Measurements from ENCODE around the gene ASB14.

Gene ASB14

DNA sequence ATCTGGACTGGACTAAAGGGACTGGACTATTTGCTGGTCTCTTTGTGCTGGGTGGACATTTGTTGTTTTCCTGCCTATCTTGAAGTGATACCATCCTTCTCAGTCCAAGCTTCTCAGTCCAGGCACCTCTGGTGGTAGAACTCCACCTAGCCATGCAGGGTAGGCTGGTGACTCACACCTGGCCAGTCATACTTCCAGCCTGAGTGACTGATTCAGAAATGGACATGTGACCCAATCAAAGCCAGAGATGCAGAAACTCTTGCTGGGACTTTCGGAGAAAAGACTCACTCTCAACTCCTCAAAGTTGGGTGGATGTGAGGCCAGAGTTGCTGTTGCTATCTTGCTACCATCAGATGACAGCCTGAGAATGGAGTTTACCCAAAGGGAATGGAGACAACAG is 5.6 kb upstream of the ASB14 start:
- Histone ChIP-seq H3K9ac (ENCODE audit: low read length in 5 of 5) (no peak overlapping the region), H3K4me3 (ENCODE audit: low read depth in 1 of 5, low read length in 5 of 5) (no peak overlapping the region), H3K36me3 (ENCODE audit: control insufficient read depth in 5 of 5, insufficient read depth in 5 of 5, low read length in 5 of 5) (no peaks in the 10 kb centered on the region), H3K4me1 (ENCODE audit: control insufficient read depth in 5 of 5, insufficient read depth in 5 of 5, low read length in 5 of 5) (no peaks in the 10 kb centered on the region), H3K9me3 (ENCODE audit: control insufficient read depth in 5 of 5, low read length in 5 of 5) (no peaks in the 10 kb centered on the region), H3K27ac (ENCODE audit: low read depth, low read length) (no peak overlapping the region), H3K27me3 (ENCODE audit: control insufficient read depth in 5 of 5, insufficient read depth in 4 of 5, low read length in 5 of 5) (peaks cover 0 to 2% (median 0%) of the 10 kb centered on the region in 5 donors)

DNA sequence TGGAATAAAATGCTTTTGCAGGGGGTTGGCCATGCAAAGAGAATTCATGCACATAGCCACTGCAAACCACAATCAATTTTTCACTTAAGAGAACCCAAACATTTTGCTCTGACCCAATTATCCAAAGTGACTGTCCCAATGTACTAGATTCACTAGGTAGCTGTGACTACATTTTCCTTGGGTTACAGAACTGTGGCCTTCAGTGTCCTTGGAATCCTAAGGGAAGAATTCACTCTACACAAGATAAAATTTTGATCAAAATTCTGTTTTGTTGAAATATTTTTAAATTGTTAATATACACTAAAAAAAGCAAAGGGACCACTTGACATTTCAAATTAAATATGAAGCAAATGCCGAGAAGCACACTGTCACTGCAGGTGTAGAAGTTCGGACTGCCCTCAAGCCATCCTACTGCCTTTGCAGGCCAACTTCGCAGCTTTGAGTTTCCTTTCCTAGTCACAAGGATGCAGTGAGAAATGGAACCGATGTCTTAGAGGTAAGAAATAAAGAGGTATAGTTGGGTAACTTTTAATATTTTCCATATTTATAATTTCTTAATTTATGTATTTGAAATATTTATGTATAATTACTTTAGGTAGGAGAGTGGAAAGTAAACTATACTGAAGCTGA is 527 bp upstream of the ASB14 start:
- Histone ChIP-seq H3K27ac (ENCODE audit: low read depth, low read length) (no peak overlapping the region), H3K9ac (ENCODE audit: low read length in 5 of 5) (no peak overlapping the region), H3K9me3 (ENCODE audit: control insufficient read depth in 5 of 5, low read length in 5 of 5) (no peaks in the 10 kb centered on the region), H3K36me3 (ENCODE audit: control insufficient read depth in 5 of 5, insufficient read depth in 5 of 5, low read length in 5 of 5) (no peaks in the 10 kb centered on the region), H3K4me3 (ENCODE audit: low read depth in 1 of 5, low read length in 5 of 5) (no peak overlapping the region), H3K27me3 (ENCODE audit: control insufficient read depth in 5 of 5, insufficient read depth in 4 of 5, low read length in 5 of 5) (no peaks in the 10 kb centered on the region), H3K4me1 (ENCODE audit: control insufficient read depth in 5 of 5, insufficient read depth in 5 of 5, low read length in 5 of 5) (no peaks in the 10 kb centered on the region)

DNA sequence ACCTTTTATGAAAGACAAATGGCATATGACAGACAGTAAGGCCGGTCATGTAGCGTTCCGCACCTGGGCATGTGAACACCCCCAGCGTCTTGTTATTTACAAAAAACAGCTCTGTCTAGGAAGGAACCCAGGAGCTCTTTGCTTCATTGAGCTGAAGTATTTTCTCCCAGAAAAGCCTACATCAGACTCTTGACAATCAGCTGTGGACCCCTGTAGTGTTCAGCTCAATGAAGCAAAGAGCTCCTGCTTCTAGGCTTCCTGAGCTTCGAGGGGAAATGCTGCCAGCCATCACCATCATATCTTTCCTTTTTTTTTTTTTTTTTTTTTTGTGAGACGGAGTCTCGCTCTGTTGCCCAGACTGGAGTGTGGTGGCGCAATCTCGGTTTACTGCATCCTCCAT is 4.1 kb downstream of the ASB14 start:
- H3K27ac ChIP-seq (ENCODE audit: low read depth, low read length): no peak overlapping the region
- no peak overlapping the region for H3K4me3 ChIP-seq (ENCODE audit: low read depth in 1 of 5, low read length in 5 of 5)
- H3K36me3 ChIP-seq (ENCODE audit: control insufficient read depth in 5 of 5, insufficient read depth in 5 of 5, low read length in 5 of 5): no peaks in the 10 kb centered on the region
- H3K9ac ChIP-seq (ENCODE audit: low read length in 5 of 5): no peak overlapping the region
- H3K27me3 ChIP-seq (ENCODE audit: control insufficient read depth in 5 of 5, insufficient read depth in 4 of 5, low read length in 5 of 5): no peaks in the 10 kb centered on the region
- H3K4me1 ChIP-seq (ENCODE audit: control insufficient read depth in 5 of 5, insufficient read depth in 5 of 5, low read length in 5 of 5): no peaks in the 10 kb centered on the region
- H3K9me3 ChIP-seq (ENCODE audit: control insufficient read depth in 5 of 5, low read length in 5 of 5): no peaks in the 10 kb centered on the region

DNA sequence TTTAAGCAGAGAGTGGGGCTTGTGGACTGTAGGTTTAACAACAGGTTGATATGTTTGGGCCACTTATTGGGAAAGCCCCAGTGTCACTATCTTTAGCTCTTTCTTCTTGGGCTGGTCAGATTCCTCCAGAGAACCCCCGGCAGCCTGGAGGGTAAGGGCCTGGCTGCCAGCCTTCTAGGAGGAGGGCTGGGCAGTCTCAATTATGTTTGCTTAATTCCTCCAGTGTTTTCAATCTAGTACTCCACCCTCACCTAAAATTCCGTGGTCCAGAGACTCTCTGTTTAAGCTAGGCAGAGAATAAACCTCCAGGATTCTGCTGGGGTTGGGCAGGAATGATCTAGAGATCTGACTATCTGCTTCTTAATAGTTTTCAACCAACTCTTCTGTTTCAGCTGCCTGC is 5.3 kb downstream of the ASB14 start:
- Histone ChIP-seq H3K27me3 (ENCODE audit: control insufficient read depth in 5 of 5, insufficient read depth in 4 of 5, low read length in 5 of 5) (no peaks in the 10 kb centered on the region), H3K27ac (ENCODE audit: low read depth, low read length) (no peak overlapping the region), H3K4me1 (ENCODE audit: control insufficient read depth in 5 of 5, insufficient read depth in 5 of 5, low read length in 5 of 5) (no peaks in the 10 kb centered on the region), H3K9me3 (ENCODE audit: control insufficient read depth in 5 of 5, low read length in 5 of 5) (no peaks in the 10 kb centered on the region), H3K36me3 (ENCODE audit: control insufficient read depth in 5 of 5, insufficient read depth in 5 of 5, low read length in 5 of 5) (no peaks in the 10 kb centered on the region), H3K9ac (ENCODE audit: low read length in 5 of 5) (no peak overlapping the region), H3K4me3 (ENCODE audit: low read depth in 1 of 5, low read length in 5 of 5) (no peak overlapping the region)

DNA sequence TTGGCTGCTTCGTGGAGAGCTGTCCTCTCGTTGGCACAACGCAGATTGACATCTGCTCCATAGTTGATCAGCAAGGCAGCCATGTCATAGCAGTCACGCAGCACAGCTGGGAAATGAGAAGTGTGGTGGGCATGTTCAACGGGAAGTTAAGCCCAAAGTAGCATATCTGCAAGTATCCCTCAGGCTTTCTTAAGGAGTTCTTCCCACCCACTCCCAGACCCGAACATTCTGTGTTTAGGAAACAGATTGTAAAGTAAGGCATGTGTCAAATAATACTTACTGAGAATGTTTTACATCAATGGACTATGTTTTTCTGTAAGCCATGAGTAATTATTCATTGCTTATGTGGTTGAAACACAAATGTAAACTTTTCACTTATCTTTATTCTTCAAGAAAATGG is 9.2 kb downstream of the ASB14 start:
- no peak overlapping the region for H3K9ac ChIP-seq (ENCODE audit: low read length in 5 of 5)
- H3K27ac ChIP-seq (ENCODE audit: low read depth, low read length): no peak overlapping the region
- no peaks in the 10 kb centered on the region for H3K27me3 ChIP-seq (ENCODE audit: control insufficient read depth in 5 of 5, insufficient read depth in 4 of 5, low read length in 5 of 5)
- no peak overlapping the region for H3K4me3 ChIP-seq (ENCODE audit: low read depth in 1 of 5, low read length in 5 of 5)
- H3K4me1 ChIP-seq (ENCODE audit: control insufficient read depth in 5 of 5, insufficient read depth in 5 of 5, low read length in 5 of 5): no peaks in the 10 kb centered on the region
- H3K36me3 ChIP-seq (ENCODE audit: control insufficient read depth in 5 of 5, insufficient read depth in 5 of 5, low read length in 5 of 5): no peaks in the 10 kb centered on the region
- no peaks in the 10 kb centered on the region for H3K9me3 ChIP-seq (ENCODE audit: control insufficient read depth in 5 of 5, low read length in 5 of 5)

DNA sequence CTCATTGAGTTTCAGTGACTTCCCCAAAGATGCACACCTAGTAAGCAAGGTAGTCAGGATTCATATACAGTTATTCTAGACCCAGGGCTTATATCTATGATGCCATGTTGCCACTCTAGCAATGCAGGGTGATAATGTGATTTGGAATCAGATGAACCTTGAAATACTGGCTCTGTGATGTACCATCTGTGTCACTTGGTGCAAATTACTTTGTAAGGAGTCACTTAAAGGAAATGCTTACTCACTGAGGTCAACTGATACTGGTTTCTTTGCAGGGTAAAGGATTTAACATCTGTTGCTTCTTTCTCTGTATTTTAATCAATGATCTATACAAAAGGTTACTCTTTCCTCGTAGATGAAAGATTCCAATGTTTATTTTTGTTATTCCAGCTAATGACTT is 10.8 kb downstream of the ASB14 start:
- Histone ChIP-seq H3K27me3 (ENCODE audit: control insufficient read depth in 5 of 5, insufficient read depth in 4 of 5, low read length in 5 of 5) (no peaks in the 10 kb centered on the region), H3K9me3 (ENCODE audit: control insufficient read depth in 5 of 5, low read length in 5 of 5) (no peaks in the 10 kb centered on the region), H3K27ac (ENCODE audit: low read depth, low read length) (no peak overlapping the region), H3K9ac (ENCODE audit: low read length in 5 of 5) (no peak overlapping the region), H3K36me3 (ENCODE audit: control insufficient read depth in 5 of 5, insufficient read depth in 5 of 5, low read length in 5 of 5) (peaks cover 0 to under 1% (median 0%) of the 10 kb centered on the region in 5 donors), H3K4me1 (ENCODE audit: control insufficient read depth in 5 of 5, insufficient read depth in 5 of 5, low read length in 5 of 5) (no peaks in the 10 kb centered on the region), H3K4me3 (ENCODE audit: low read depth in 1 of 5, low read length in 5 of 5) (no peak overlapping the region)

DNA sequence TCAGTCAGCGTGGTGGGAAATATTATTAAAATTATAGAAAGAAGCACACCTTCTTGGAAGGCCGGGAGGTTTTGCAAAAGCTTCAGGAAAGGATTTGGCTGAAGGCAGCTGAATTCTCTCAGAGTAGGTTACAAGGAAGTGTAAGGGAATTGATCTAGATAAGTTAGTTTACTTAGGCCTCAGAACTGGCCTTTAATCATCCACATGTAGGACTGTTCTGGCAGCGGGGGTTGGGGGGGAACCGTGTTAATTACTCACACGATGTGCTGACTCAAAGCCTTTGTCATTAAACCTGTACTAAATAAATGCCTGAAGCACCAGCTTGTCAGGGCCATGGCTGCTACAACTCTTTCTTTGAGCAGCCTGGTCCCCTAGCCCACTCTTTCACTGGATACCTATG is 12.8 kb downstream of the ASB14 start:
- no peak overlapping the region for H3K4me3 ChIP-seq (ENCODE audit: low read depth in 1 of 5, low read length in 5 of 5)
- no peaks in the 10 kb centered on the region for H3K27me3 ChIP-seq (ENCODE audit: control insufficient read depth in 5 of 5, insufficient read depth in 4 of 5, low read length in 5 of 5)
- H3K9ac ChIP-seq (ENCODE audit: low read length in 5 of 5): no peak overlapping the region
- H3K4me1 ChIP-seq (ENCODE audit: control insufficient read depth in 5 of 5, insufficient read depth in 5 of 5, low read length in 5 of 5): no peaks in the 10 kb centered on the region
- H3K27ac ChIP-seq (ENCODE audit: low read depth, low read length): no peak overlapping the region
- H3K36me3 ChIP-seq (ENCODE audit: control insufficient read depth in 5 of 5, insufficient read depth in 5 of 5, low read length in 5 of 5): peaks cover 0 to 7% (median 3%) of the 10 kb centered on the region in 5 donors
- no peaks in the 10 kb centered on the region for H3K9me3 ChIP-seq (ENCODE audit: control insufficient read depth in 5 of 5, low read length in 5 of 5)

DNA sequence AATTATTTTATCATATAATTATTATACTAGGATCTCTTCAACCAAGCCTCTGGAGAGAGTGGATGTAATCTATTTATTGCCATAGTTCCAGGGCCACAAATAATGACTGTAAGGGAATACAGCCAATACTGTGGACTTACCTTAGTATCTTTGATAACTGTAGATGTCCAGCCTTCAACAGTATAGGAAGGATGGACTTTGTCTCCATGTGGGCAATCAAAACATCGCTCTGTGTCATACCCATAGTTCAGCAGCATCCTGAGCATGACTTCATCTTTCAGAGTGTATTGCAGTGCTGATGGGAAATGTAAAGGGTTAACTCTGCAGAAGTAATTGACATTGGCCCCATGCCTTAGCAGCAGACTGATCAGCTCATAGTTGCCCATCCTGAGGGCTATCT is 14.2 kb downstream of the ASB14 start:
- no peak overlapping the region for H3K9ac ChIP-seq (ENCODE audit: low read length in 5 of 5)
- peaks cover 0 to 15% (median 9%) of the 10 kb centered on the region in 5 donors for H3K36me3 ChIP-seq (ENCODE audit: control insufficient read depth in 5 of 5, insufficient read depth in 5 of 5, low read length in 5 of 5)
- H3K9me3 ChIP-seq (ENCODE audit: control insufficient read depth in 5 of 5, low read length in 5 of 5): no peaks in the 10 kb centered on the region
- no peak overlapping the region for H3K27ac ChIP-seq (ENCODE audit: low read depth, low read length)
- H3K4me1 ChIP-seq (ENCODE audit: control insufficient read depth in 5 of 5, insufficient read depth in 5 of 5, low read length in 5 of 5): no peaks in the 10 kb centered on the region
- no peak overlapping the region for H3K4me3 ChIP-seq (ENCODE audit: low read depth in 1 of 5, low read length in 5 of 5)
- H3K27me3 ChIP-seq (ENCODE audit: control insufficient read depth in 5 of 5, insufficient read depth in 4 of 5, low read length in 5 of 5): no peaks in the 10 kb centered on the region

DNA sequence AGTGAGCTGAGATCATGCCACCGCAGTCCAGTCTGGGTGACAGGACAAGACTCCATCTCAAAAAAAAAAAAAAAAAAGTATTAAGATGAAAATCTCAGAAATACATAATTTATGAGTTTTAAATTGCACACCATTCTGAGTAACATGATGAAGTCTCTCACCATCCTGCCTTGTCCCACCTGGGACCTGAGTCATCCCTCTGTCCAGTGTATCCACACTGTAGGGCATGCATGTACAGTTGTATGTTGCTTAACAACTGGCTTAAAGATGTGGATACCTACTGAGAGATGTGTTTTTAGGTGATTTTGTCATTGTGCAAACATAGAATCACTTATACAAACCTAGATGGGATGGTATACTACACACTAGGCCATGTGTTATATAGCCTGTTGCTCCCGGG is 17.1 kb downstream of the ASB14 start:
- Histone ChIP-seq H3K36me3 (ENCODE audit: control insufficient read depth in 5 of 5, insufficient read depth in 5 of 5, low read length in 5 of 5) (peaks cover 16 to 31% (median 20%) of the 10 kb centered on the region in 5 donors), H3K4me3 (ENCODE audit: low read depth in 1 of 5, low read length in 5 of 5) (no peak overlapping the region), H3K9me3 (ENCODE audit: control insufficient read depth in 5 of 5, low read length in 5 of 5) (no peaks in the 10 kb centered on the region), H3K4me1 (ENCODE audit: control insufficient read depth in 5 of 5, insufficient read depth in 5 of 5, low read length in 5 of 5) (no peaks in the 10 kb centered on the region), H3K27ac (ENCODE audit: low read depth, low read length) (no peak overlapping the region), H3K9ac (ENCODE audit: low read length in 5 of 5) (no peak overlapping the region), H3K27me3 (ENCODE audit: control insufficient read depth in 5 of 5, insufficient read depth in 4 of 5, low read length in 5 of 5) (no peaks in the 10 kb centered on the region)

DNA sequence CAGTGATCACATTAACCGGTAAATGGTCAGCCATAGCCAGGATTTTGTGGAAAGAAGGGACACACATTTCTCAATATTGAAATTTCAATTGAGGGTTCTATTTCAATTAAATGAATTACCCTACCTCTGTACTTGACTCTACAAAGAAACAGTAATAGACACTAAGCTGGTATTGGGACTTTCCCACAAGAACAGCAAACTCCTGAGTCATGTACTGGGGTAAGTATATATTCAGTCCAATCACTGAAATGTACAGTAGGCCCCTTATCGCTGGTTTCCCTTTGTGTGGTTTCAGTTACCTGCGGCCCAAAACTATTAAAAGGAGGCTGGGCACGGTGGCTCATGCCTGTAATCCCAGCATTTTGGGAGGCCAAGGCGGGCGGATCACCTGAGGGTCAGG is 17.6 kb downstream of the ASB14 start:
- Histone ChIP-seq H3K9me3 (ENCODE audit: control insufficient read depth in 5 of 5, low read length in 5 of 5) (no peaks in the 10 kb centered on the region), H3K9ac (ENCODE audit: low read length in 5 of 5) (no peak overlapping the region), H3K4me1 (ENCODE audit: control insufficient read depth in 5 of 5, insufficient read depth in 5 of 5, low read length in 5 of 5) (no peaks in the 10 kb centered on the region), H3K4me3 (ENCODE audit: low read depth in 1 of 5, low read length in 5 of 5) (no peak overlapping the region), H3K36me3 (ENCODE audit: control insufficient read depth in 5 of 5, insufficient read depth in 5 of 5, low read length in 5 of 5) (peaks cover 20 to 35% (median 25%) of the 10 kb centered on the region in 5 donors), H3K27me3 (ENCODE audit: control insufficient read depth in 5 of 5, insufficient read depth in 4 of 5, low read length in 5 of 5) (no peaks in the 10 kb centered on the region), H3K27ac (ENCODE audit: low read depth, low read length) (no peak overlapping the region)

DNA sequence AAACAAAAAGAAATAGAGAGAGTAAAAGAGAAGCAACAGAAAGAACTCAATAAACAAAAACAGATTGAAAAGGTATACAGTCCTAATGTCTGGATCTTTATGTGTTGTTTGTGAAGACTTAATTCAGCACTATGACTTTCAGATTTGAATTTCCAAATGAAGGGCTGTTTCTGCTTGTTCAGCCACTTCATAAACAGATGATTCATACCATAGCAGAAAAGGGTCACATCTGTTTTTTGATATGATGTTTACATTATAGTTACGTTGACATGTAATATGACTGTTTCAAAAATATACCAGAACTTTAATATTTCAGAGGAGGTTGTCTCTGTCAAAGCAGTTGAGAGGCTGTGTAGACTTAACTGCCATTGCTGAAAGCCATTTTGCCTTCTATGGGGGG is 24.1 kb downstream of the ASB14 start:
- no peaks in the 10 kb centered on the region for H3K4me1 ChIP-seq (ENCODE audit: control insufficient read depth in 5 of 5, insufficient read depth in 5 of 5, low read length in 5 of 5)
- H3K27me3 ChIP-seq (ENCODE audit: control insufficient read depth in 5 of 5, insufficient read depth in 4 of 5, low read length in 5 of 5): no peaks in the 10 kb centered on the region
- no peaks in the 10 kb centered on the region for H3K9me3 ChIP-seq (ENCODE audit: control insufficient read depth in 5 of 5, low read length in 5 of 5)
- H3K4me3 ChIP-seq (ENCODE audit: low read depth in 1 of 5, low read length in 5 of 5): no peak overlapping the region
- no peak overlapping the region for H3K27ac ChIP-seq (ENCODE audit: low read depth, low read length)
- H3K36me3 ChIP-seq (ENCODE audit: control insufficient read depth in 5 of 5, insufficient read depth in 5 of 5, low read length in 5 of 5): peaks cover 40 to 69% (median 52%) of the 10 kb centered on the region in 5 donors
- H3K9ac ChIP-seq (ENCODE audit: low read length in 5 of 5): no peak overlapping the region
